ENCODE results near the gene ZNF157.

Gene ZNF157

GRCh38 chrX:47360423-47361179, 9.8 kb upstream of the ZNF157 start:
- TF ChIP-seq EZH2 (optimal IDR thresholded peaks at IDR 0.05; ENCODE audit: low read depth, low read length) = no peak
- no peak for TF ChIP-seq EZH2phosphoT487 (IDR thresholded peaks at IDR 0.05; ENCODE audit: low read length)
- no peak for TF ChIP-seq CTCF (IDR thresholded peaks at IDR 0.05; ENCODE audit: low read length)
- H3K9ac ChIP-seq (ENCODE audit: low read length) = no peak overlapping the region
- no peak overlapping the region for H2AFZ ChIP-seq (ENCODE audit: low read length)

DNA sequence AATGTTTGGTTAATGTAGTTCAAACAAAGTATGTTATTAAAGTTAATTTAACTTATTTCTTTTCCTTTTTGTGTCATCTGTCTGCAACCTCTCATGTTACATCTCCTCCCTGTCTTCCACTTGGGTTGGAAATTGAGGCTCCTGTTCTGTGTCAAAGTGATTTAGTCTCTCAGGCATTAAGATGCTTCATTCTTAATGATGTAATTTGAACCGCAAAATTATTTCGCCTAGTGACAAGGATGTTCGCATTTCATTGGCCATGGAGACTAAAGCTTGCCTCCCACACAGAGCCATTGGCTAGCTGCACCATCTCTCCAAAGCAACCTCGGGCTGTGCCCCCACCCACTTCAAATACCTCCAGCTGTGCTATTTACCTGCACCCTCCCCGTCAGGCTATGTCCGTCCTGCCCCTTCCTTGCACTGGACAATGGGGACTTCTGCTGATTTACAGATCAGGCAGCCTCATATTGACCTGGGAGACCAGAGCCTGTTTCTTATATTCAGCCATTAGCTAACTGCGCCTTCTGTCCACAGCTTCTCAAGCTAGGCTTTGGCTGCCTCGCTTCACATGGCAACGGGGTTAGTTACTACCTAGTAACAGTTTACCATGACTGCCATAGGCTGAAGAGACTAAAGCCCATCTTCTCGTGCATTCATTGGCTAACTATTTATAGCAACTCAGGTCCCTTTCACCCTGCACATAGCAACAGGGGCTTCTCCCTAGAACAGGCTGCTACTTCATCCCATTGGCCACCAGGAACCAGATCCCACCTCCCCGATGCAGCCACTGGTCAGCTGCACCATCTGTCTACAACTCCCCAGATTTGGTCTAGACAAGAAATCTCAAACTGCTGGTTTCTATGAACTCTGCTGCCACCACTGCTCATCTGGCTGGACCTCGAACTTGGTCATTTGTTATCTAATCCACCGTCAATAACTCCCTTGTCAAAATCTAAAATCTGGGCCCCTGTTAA, 8.6 kb upstream of the ZNF157 start:
- Histone ChIP-seq H3K4me1 (ENCODE audit: low read length) (no peaks in the 10 kb centered on the region), H3K36me3 (replicated peaks; ENCODE audit: insufficient read depth, low read length) (no peaks in the 10 kb centered on the region), H3K79me2 (ENCODE audit: low read length) (no peaks in the 10 kb centered on the region), H3K9ac (ENCODE audit: low read length) (peak overlapping the region; percentile 16; the same call in 1 of the 2 replicates), H3K27ac (ENCODE audit: low read length) (peak overlapping the region; percentile 63; the same call in 1 of the 2 replicates), H3K9me3 (replicated peaks; ENCODE audit: insufficient read depth, low read length) (no peaks in the 10 kb centered on the region), H3K27me3 (replicated peaks; ENCODE audit: insufficient read depth, low read length) (no peaks in the 10 kb centered on the region), H4K20me1 (ENCODE audit: insufficient read depth, low read length) (no peaks in the 10 kb centered on the region), H3K4me2 (ENCODE audit: low read depth, low read length) (peak overlapping the region; percentile 40), H2AFZ (ENCODE audit: low read length) (peak overlapping the region; percentile 64), H3K9me2 (replicated peaks; ENCODE audit: insufficient read depth, low read length) (no peaks in the 10 kb centered on the region), H3F3A (ENCODE audit: insufficient read depth, low read length) (no peaks in the 10 kb centered on the region), H3K4me3 (ENCODE audit: low read length) (peak overlapping the region; percentile 49; the same call in 1 of the 2 replicates)
- DNase-seq = peak; percentile 89
- TF ChIP-seq EZH2 (optimal IDR thresholded peaks at IDR 0.05; ENCODE audit: low read depth, low read length) = no peak
- TF ChIP-seq CTCF (IDR thresholded peaks at IDR 0.05; ENCODE audit: low read length) = peak; percentile 35
- TF ChIP-seq EZH2phosphoT487 (IDR thresholded peaks at IDR 0.05; ENCODE audit: low read length) = no peak

More at GRCh38 chrX:47360423-47361179, 9.8 kb upstream of the ZNF157 start:
- Histone ChIP-seq H3K4me2 (ENCODE audit: low read depth, low read length) (no peak overlapping the region), H3K27ac (ENCODE audit: low read length) (no peak overlapping the region), H3K4me1 (ENCODE audit: low read length) (no peaks in the 10 kb centered on the region), H4K20me1 (ENCODE audit: insufficient read depth, low read length) (no peaks in the 10 kb centered on the region), H3F3A (ENCODE audit: insufficient read depth, low read length) (no peaks in the 10 kb centered on the region), H3K36me3 (replicated peaks; ENCODE audit: insufficient read depth, low read length) (no peaks in the 10 kb centered on the region), H3K27me3 (replicated peaks; ENCODE audit: insufficient read depth, low read length) (no peaks in the 10 kb centered on the region), H3K9me3 (replicated peaks; ENCODE audit: insufficient read depth, low read length) (no peaks in the 10 kb centered on the region), H3K79me2 (ENCODE audit: low read length) (no peaks in the 10 kb centered on the region), H3K9me2 (replicated peaks; ENCODE audit: insufficient read depth, low read length) (no peaks in the 10 kb centered on the region), H3K4me3 (ENCODE audit: low read length) (no peak overlapping the region)
- no peak for DNase-seq

- Histone ChIP-seq H3K4me2 (ENCODE audit: low read depth, low read length) (peak overlapping the region; percentile 64), H3K9me3 (replicated peaks; ENCODE audit: insufficient read depth, low read length) (no peaks in the 10 kb centered on the region), H3K79me2 (ENCODE audit: low read length) (no peaks in the 10 kb centered on the region), H2AFZ (ENCODE audit: low read length) (peak overlapping the region; percentile 78), H3K9me2 (replicated peaks; ENCODE audit: insufficient read depth, low read length) (no peaks in the 10 kb centered on the region), H3K4me3 (ENCODE audit: low read length) (peak overlapping the region; percentile 58), H3F3A (ENCODE audit: insufficient read depth, low read length) (no peaks in the 10 kb centered on the region), H3K4me1 (ENCODE audit: low read length) (no peaks in the 10 kb centered on the region), H3K36me3 (replicated peaks; ENCODE audit: insufficient read depth, low read length) (no peaks in the 10 kb centered on the region), H3K9ac (ENCODE audit: low read length) (peak overlapping the region; percentile 12; the same call in 1 of the 2 replicates), H3K27ac (ENCODE audit: low read length) (no peak overlapping the region), H3K27me3 (replicated peaks; ENCODE audit: insufficient read depth, low read length) (no peaks in the 10 kb centered on the region), H4K20me1 (ENCODE audit: insufficient read depth, low read length) (no peaks in the 10 kb centered on the region)
- TF ChIP-seq EZH2phosphoT487 (IDR thresholded peaks at IDR 0.05; ENCODE audit: low read length) (no peak), EZH2 (optimal IDR thresholded peaks at IDR 0.05; ENCODE audit: low read depth, low read length) (no peak), CTCF (IDR thresholded peaks at IDR 0.05; ENCODE audit: low read length) (no peak)
- peak; percentile 63 for DNase-seq
These were observed 4.2 kb upstream of the ZNF157 start for GRCh38 chrX:47366041-47366722.

Measured in MM.1S (cell line).